Neuronal stem cell (in vitro differentiated cells): ENCODE results near the gene TMEM135.

Source experiments
- DNase-seq: peaks from one replicate; pipeline ENCODE4 v3.0.0-alpha.2; 2013; ENCODE audit warnings: low spot score
- H2AFZ ChIP-seq: one replicate; pipeline ENCODE4 v1.6.1; 2013; ENCODE audit warnings: mild to moderate bottlenecking, low read length, inconsistent platforms
- H2AK5ac ChIP-seq: 2 replicates; pipeline ENCODE4 v1.6.1; 2013; ENCODE audit warnings: low read depth, mild to moderate bottlenecking, inconsistent platforms, low read length, moderate library complexity, mixed read lengths
- H2BK120ac ChIP-seq: 2 replicates; pipeline ENCODE4 v1.6.1; 2013; ENCODE audit warnings: low read depth, mild to moderate bottlenecking, inconsistent platforms, low read length, moderate library complexity, mixed read lengths
- H2BK12ac ChIP-seq: one replicate; pipeline ENCODE4 v1.6.1; 2013; ENCODE audit warnings: low read length, inconsistent platforms
- H2BK15ac ChIP-seq: 2 replicates; pipeline ENCODE4 v1.6.1; 2013; ENCODE audit warnings: mild to moderate bottlenecking, low read length, inconsistent platforms, mixed read lengths
- H2BK5ac ChIP-seq: one replicate; pipeline ENCODE4 v1.6.1; 2013; ENCODE audit warnings: inconsistent platforms, mild to moderate bottlenecking, low read length, moderate library complexity
- H3K14ac ChIP-seq: one replicate; pipeline ENCODE4 v1.6.1; 2013; ENCODE audit warnings: low read length, inconsistent platforms
- H3K18ac ChIP-seq: 2 replicates; pipeline ENCODE4 v1.6.1; 2013; ENCODE audit warnings: low read length, inconsistent platforms
- H3K23ac ChIP-seq: 2 replicates; pipeline ENCODE4 v1.6.1; 2013; ENCODE audit warnings: low read depth, mild to moderate bottlenecking, mixed read lengths, low read length, inconsistent platforms; ENCODE audit not compliant: poor library complexity
- H3K27ac ChIP-seq: replicated peaks from 3 replicates; pipeline ENCODE4 v1.5.1; 2013; ENCODE audit warnings: low read length, inconsistent platforms
- H3K27me3 ChIP-seq, 3 experiments: 2 replicates each; pipeline ENCODE4 v1.6.1; 2013; ENCODE audit warnings: low read length in 3 of 3, mild to moderate bottlenecking in 2 of 3, inconsistent platforms in 1 of 3, low read depth in 1 of 3, mixed read lengths in 1 of 3, moderate library complexity in 1 of 3; ENCODE audit not compliant: control insufficient read depth in 3 of 3, insufficient read depth in 3 of 3
- H3K36me3 ChIP-seq, 2 donors: replicated peaks in 1 of 2; 2 replicates each; pipeline ENCODE4 v1.6.1; 2013; ENCODE audit warnings: low read length in 2 of 2; ENCODE audit not compliant: control insufficient read depth in 2 of 2, insufficient read depth in 2 of 2
- H3K4ac ChIP-seq: 2 replicates; pipeline ENCODE4 v1.6.1; 2013; ENCODE audit warnings: inconsistent platforms, mild to moderate bottlenecking, low read length, moderate library complexity
- H3K4me1 ChIP-seq, 2 donors: 1 replicate in 1 of 2; 2 replicates in 1 of 2; pipeline ENCODE4 v1.6.1; 2013; ENCODE audit warnings: low read length in 2 of 2, low read depth in 1 of 2; ENCODE audit not compliant: control insufficient read depth in 2 of 2, insufficient read depth in 1 of 2
- H3K4me2 ChIP-seq: one replicate; pipeline ENCODE4 v1.6.1; 2013; ENCODE audit warnings: mild to moderate bottlenecking, low read length, inconsistent platforms; ENCODE audit not compliant: insufficient read depth, poor library complexity, severe bottlenecking
- H3K4me3 ChIP-seq, 2 donors: 2 replicates each; pipeline ENCODE4 v1.5.1; 2013; ENCODE audit warnings: low read length in 2 of 2, mild to moderate bottlenecking in 2 of 2, inconsistent platforms in 1 of 2, moderate library complexity in 1 of 2
- H3K79me1 ChIP-seq: one replicate; pipeline ENCODE4 v1.6.1; 2013; ENCODE audit warnings: low read depth, mild to moderate bottlenecking, inconsistent platforms, low read length, moderate library complexity
- H3K9ac ChIP-seq: one replicate; pipeline ENCODE4 v1.6.1; 2013; ENCODE audit warnings: mild to moderate bottlenecking, low read depth, low read length, inconsistent platforms; ENCODE audit not compliant: poor library complexity
- H3K9me3 ChIP-seq, 2 donors: replicated peaks in 1 of 2; 2 replicates each; pipeline versions ENCODE3 to v1.6.1; 2013; ENCODE audit warnings: low read length in 2 of 2, mild to moderate bottlenecking in 2 of 2, inconsistent platforms in 1 of 2, low read depth in 1 of 2, mixed read lengths in 1 of 2, moderate library complexity in 1 of 2; ENCODE audit not compliant: control insufficient read depth in 2 of 2, insufficient read depth in 1 of 2
- H4K8ac ChIP-seq: one replicate; pipeline ENCODE4 v1.6.1; 2013; ENCODE audit warnings: low read depth, mild to moderate bottlenecking, inconsistent platforms, low read length, moderate library complexity
- H4K91ac ChIP-seq: one replicate; pipeline ENCODE4 v1.6.1; 2013; ENCODE audit warnings: low read length, low read depth, mild to moderate bottlenecking, inconsistent platforms; ENCODE audit not compliant: poor library complexity
- WGBS, 2 donors: extraction: QIAGEN DNeasy Blood & Tissue Kit; methylation state at CpG; one replicate each; pipeline ENCODE4 v1.1.7; 2013; ENCODE audit warnings: missing lambda C conversion rate in 2 of 2, mixed read lengths in 1 of 2; ENCODE audit not compliant: insufficient read length in 2 of 2, insufficient replicate concordance in 1 of 2; ENCODE audit errors: extremely low coverage in 2 of 2; 5-methylcytosine and 5-hydroxymethylcytosine counted together

TMEM135 gene

GRCh38 chr11:87366763-87367405, 329.1 kb downstream of the TMEM135 start:
- H3K4me2 ChIP-seq = no peak overlapping the region
- no peak overlapping the region for H2BK15ac ChIP-seq
- no peak overlapping the region for H3K9ac ChIP-seq
- no peak overlapping the region for H2AFZ ChIP-seq
- no peak overlapping the region for H3K4me3 ChIP-seq
- no peak overlapping the region for H3K23ac ChIP-seq
- H3K9me3 ChIP-seq = no peaks in the 10 kb centered on the region
- no peak for DNase-seq
- no CpG with 5 or more reads among the region's 2 CpGs for WGBS, 2 donors
- no peak overlapping the region for H3K27ac ChIP-seq
- peaks cover 0 to 8% of the 10 kb centered on the region in 2 donors for H3K4me1 ChIP-seq
- no peak overlapping the region for H2AK5ac ChIP-seq
- H4K91ac ChIP-seq = no peak overlapping the region
- H3K14ac ChIP-seq = no peak overlapping the region
- H3K36me3 ChIP-seq = no peaks in the 10 kb centered on the region
- H3K27me3 ChIP-seq = no peaks in the 10 kb centered on the region
- H3K18ac ChIP-seq = no peak overlapping the region
- no peak overlapping the region for H3K4ac ChIP-seq
- H3K79me1 ChIP-seq = no peaks in the 10 kb centered on the region
- H2BK120ac ChIP-seq = no peak overlapping the region
- no peak overlapping the region for H2BK5ac ChIP-seq
- no peak overlapping the region for H4K8ac ChIP-seq
- no peak overlapping the region for H2BK12ac ChIP-seq

GRCh38 chr11:87368151-87368550, 330.4 kb downstream of the TMEM135 start:
- Histone ChIP-seq H3K27me3 (no peaks in the 10 kb centered on the region), H2AFZ (no peak overlapping the region), H3K9me3 (no peaks in the 10 kb centered on the region), H3K27ac (no peak overlapping the region), H4K91ac (no peak overlapping the region), H3K4me3 (no peak overlapping the region), H2BK15ac (no peak overlapping the region), H2BK120ac (no peak overlapping the region), H3K4me1 (peaks cover 0 to 8% of the 10 kb centered on the region in 2 donors), H3K23ac (no peak overlapping the region), H3K79me1 (no peaks in the 10 kb centered on the region), H4K8ac (no peak overlapping the region), H3K36me3 (no peaks in the 10 kb centered on the region), H2BK5ac (no peak overlapping the region), H3K4me2 (no peak overlapping the region), H3K9ac (no peak overlapping the region), H2BK12ac (no peak overlapping the region), H3K4ac (no peak overlapping the region), H3K18ac (no peak overlapping the region), H3K14ac (no peak overlapping the region), H2AK5ac (no peak overlapping the region)
- WGBS, 2 donors = no CpG with 5 or more reads among the region's 1 CpG
- DNase-seq = no peak

- no peak overlapping the region for H2AFZ ChIP-seq
- H3K36me3 ChIP-seq = no peaks in the 10 kb centered on the region
- no CpG with 5 or more reads among the region's 5 CpGs for WGBS, 2 donors
- no peak overlapping the region for H3K23ac ChIP-seq
- H3K27ac ChIP-seq = no peak overlapping the region
- H2BK5ac ChIP-seq = no peak overlapping the region
- no peaks in the 10 kb centered on the region for H3K27me3 ChIP-seq
- H4K8ac ChIP-seq = no peak overlapping the region
- H3K4me2 ChIP-seq = no peak overlapping the region
- no peaks in the 10 kb centered on the region for H3K9me3 ChIP-seq
- H3K4ac ChIP-seq = no peak overlapping the region
- no peak overlapping the region for H4K91ac ChIP-seq
- peak overlapping the region; percentile 11 for H3K18ac ChIP-seq
- no peak overlapping the region for H2BK120ac ChIP-seq
- peak overlapping the region in 1 of 2 donors; percentile 4 for H3K4me3 ChIP-seq
- DNase-seq = no peak
- H2BK12ac ChIP-seq = no peak overlapping the region
- no peak overlapping the region for H2BK15ac ChIP-seq
- no peak overlapping the region for H3K9ac ChIP-seq
- H2AK5ac ChIP-seq = no peak overlapping the region
- no peaks in the 10 kb centered on the region for H3K79me1 ChIP-seq
- H3K14ac ChIP-seq = no peak overlapping the region
- peaks cover 0 to 8% of the 10 kb centered on the region in 2 donors for H3K4me1 ChIP-seq
These were observed 331.2 kb downstream of the TMEM135 start for GRCh38 chr11:87368858-87369480.

GRCh38 chr11:87369888-87370287, 332.2 kb downstream of the TMEM135 start:
- H3K27me3 ChIP-seq = no peaks in the 10 kb centered on the region
- H3K4me3 ChIP-seq = no peak overlapping the region
- H3K4me1 ChIP-seq = peaks cover 0 to 8% of the 10 kb centered on the region in 2 donors
- no peak for DNase-seq
- H3K4ac ChIP-seq = no peak overlapping the region
- no CpG with 5 or more reads among the region's 4 CpGs for WGBS, 2 donors
- no peak overlapping the region for H2BK12ac ChIP-seq
- H2BK15ac ChIP-seq = no peak overlapping the region
- no peaks in the 10 kb centered on the region for H3K36me3 ChIP-seq
- no peak overlapping the region for H3K4me2 ChIP-seq
- H4K91ac ChIP-seq = no peak overlapping the region
- H3K9me3 ChIP-seq = no peaks in the 10 kb centered on the region
- no peak overlapping the region for H4K8ac ChIP-seq
- no peak overlapping the region for H3K18ac ChIP-seq
- no peak overlapping the region for H2AK5ac ChIP-seq
- no peaks in the 10 kb centered on the region for H3K79me1 ChIP-seq
- no peak overlapping the region for H2BK5ac ChIP-seq
- no peak overlapping the region for H2BK120ac ChIP-seq
- H3K27ac ChIP-seq = no peak overlapping the region
- no peak overlapping the region for H3K14ac ChIP-seq
- H3K23ac ChIP-seq = no peak overlapping the region
- no peak overlapping the region for H2AFZ ChIP-seq
- H3K9ac ChIP-seq = no peak overlapping the region
